ENCODE data around the gene WASF1.
"Not testable (repeated sequence)": the region's sequence is repeated elsewhere in the genome, so short reads cannot be mapped to it uniquely, and the experiment has no call there.

Gene WASF1

GRCh38 chr6:110170081-110170480 lies 9.4 kb downstream of the WASF1 start:
- no peak for DNase-seq

- DNase-seq = no peak
These were observed 21.0 kb downstream of the WASF1 start for GRCh38 chr6:110158479-110158878.

- DNase-seq = no peak
These were observed 31.6 kb downstream of the WASF1 start for GRCh38 chr6:110147870-110148269.

- no peak for DNase-seq
These were observed 38.8 kb downstream of the WASF1 start for GRCh38 chr6:110140650-110141049.

- DNase-seq = no peak
These were observed 40.4 kb downstream of the WASF1 start for GRCh38 chr6:110139052-110139451.

DNA sequence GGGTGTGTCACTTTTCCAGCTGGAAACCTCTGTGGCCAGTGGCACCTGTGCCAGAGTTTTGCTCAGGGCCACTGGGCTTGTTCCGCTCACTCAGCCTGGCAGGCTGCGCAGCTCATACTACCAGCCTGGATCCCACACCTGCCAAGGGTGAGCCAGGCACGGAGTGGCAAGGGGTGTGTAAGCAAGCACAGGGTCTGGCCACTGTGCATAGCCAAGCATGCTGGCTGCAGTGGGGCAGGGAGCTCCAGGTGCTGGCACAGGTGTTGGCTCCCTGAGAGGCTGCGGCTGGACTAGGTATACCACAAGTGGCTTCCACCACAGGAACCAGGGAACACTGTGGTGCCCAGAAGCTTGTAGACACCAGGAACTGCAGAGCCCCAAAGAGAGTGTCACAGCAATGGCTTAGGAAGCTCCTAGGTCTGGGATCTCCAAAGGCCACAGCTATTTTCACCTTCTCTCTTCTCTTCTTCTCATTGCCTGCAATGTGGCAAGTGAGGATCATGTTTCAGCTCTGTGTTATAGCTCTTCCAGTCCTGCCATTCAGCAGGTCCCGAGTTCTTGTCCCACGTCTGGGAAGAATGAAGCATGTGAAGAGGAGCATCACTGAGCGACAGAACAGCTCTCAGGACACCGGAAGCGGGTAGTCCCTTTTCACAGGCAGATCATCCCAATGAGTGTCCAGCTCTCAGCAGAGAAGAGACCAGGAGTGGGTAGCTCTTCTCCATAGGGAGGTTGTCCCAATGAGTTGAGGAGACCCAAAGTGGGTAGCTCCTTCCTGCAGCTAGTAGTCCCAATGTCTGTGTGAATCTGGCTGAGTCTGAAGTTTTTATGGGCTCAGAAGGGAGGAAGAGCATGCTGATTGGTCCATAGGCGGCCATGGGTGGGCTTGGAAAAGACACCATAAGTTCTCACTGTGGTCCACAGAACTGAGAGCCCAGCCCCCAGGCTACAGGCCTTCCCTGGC lies 41.3 kb downstream of the WASF1 start:
- no peak for DNase-seq

DNA sequence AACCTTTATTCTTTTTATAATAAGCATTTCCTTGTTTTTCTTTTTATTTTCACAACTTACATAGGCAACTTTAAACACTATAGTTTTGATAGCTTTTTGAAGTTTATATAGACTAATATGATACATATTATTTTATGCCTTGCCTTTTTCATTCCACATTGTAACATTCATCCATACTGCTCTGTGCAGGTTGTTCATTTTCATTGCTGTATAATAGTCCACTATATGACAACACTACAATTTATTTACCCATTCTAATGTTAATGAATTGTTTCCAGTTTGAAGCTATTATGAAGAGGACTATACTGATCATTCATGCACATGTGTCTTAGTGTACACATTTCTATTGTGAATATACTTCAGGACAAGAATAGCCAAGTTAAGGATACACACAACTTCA lies 49.1 kb downstream of the WASF1 start:
- no peak for DNase-seq

DNA sequence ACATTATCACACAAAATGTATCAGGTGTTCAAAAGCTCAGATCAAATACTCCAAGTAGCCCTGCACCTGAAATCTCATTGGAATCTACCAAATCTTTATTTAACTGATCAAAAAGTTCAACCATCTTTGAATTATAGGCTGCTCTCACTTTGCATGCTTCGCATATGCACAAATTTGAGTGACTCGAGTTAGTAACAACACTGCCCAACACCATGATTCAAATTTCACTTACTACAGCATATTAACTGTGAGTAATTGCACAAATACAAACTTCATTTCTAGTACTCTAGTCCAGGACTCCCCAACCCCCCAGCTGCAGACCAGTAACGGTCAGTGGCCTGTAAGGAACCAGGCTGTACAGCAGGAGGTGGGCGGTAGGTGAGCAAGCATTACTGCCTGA lies 51.1 kb downstream of the WASF1 start:
- DNase-seq = no peak

GRCh38 chr6:110125361-110125760 lies 54.1 kb downstream of the WASF1 start:
- DNase-seq = no peak

GRCh38 chr6:110121655-110122054 lies 57.8 kb downstream of the WASF1 start:
- not testable (repeated sequence) for DNase-seq

- DNase-seq = no peak
These were observed 63.2 kb downstream of the WASF1 start for GRCh38 chr6:110116258-110116657.

GRCh38 chr6:110114004-110114403 lies 65.5 kb downstream of the WASF1 start:
- DNase-seq = no peak

DNA sequence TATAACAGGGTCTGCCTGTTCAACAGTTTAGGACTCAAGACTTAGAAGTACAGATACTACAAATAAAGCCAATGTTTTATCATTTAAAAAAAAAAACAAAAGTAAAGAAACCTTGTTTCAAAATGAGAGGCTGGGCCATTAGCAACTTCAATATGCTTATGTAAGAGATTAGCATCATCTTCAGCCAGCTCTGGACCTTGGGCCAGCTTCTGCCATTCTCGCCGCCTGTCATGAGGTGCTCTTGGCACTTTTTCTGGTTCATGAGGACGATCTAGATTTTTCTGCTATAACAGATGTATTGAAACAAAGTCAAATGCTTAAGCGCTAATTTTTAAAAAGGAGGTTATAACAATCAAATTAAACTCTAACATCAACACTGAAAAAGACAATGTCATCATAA lies 74.2 kb downstream of the WASF1 start:
- DNase-seq = no peak

DNA sequence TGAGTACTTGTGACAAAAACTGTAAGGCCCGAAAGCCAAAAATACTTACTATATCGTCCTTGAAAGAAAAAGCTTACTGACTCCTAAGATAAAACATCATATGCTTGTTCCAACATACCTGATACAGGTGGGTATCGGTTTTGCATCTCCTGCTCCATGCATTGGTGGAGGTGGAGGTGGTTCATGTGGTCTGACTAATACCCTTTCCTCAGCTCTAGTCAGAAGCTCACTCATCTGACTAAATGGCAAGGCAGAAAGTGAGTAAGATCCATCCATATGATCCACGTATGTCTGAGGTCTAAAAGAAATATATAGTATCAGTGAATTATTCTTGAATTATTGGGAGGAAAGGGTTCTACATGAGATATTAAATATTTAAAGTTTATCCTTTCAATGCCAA lies 76.2 kb downstream of the WASF1 start:
- no peak for DNase-seq

GRCh38 chr6:110102411-110102810 lies 77.1 kb downstream of the WASF1 start:
- DNase-seq = no peak

DNA sequence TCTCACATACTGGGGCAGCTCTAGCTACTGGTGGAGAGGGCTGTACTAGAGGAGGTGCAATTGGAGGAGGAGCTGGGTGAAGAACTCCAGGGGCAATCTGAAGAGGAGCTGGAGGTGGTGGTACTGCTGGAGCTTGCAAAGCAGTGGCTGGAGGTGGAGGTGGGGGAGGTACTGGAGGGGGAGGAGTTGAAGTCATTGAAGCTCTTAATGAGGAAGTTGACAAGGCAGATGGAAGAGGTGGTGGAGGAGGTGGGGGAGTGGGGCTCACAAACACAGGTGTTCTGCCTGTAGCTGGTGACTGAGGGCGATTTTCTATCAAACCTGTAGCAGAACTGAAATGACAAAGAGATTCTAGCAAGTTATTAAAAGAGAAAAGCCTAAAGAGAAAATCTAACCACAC lies 77.6 kb downstream of the WASF1 start:
- no peak for DNase-seq

DNA sequence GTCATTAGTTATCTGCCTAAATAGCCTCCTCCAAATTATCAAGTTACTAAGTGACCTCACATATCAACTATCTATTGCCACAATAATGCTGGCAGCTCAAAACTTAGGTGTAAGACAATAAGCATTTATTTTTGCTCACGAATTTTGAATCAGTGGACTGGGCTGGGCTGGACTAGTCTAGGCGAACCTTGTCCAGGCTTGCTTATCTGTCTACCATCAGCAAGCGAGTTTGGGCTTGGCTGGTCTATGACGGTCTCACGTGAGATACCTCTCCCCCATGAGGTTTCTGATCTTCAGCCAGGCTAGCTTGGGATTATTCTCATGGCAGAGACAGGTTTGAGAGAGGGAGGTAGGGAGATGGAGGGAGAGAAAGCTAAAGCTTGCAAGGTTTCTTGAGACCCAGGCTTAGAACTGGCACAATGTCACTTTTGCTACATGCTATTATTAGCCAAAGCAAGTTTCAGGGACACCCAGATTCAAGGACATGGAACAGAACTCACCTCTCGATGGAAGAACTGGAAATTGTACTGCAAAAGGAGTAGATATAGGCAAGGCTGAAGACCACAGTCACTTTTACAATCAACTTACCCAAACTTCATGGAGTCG lies 80.9 kb downstream of the WASF1 start:
- DNase-seq = no peak

- DNase-seq = no peak
These were observed 82.0 kb downstream of the WASF1 start for GRCh38 chr6:110097443-110097842.

DNA sequence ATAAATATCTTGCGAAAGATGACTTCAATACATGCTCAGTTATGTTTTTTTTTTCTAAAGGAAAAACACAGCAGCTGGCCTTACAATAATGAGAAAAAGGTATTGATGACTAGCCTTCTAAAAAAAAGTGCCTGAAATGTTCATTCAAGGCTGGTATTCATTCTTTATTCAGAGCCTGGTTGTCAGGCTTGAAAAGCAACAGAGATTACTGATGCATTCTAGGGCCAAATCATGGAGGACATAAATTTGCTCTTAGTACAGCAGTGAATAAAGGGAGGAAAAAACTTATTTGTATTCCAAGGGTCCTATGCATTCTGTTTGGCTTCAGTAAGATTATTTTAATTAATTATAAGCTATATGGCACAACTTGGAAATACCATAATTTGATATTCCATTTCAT lies 83.5 kb downstream of the WASF1 start:
- no peak for DNase-seq

- no peak for DNase-seq
These were observed 84.4 kb downstream of the WASF1 start for GRCh38 chr6:110095101-110095500.

DNA sequence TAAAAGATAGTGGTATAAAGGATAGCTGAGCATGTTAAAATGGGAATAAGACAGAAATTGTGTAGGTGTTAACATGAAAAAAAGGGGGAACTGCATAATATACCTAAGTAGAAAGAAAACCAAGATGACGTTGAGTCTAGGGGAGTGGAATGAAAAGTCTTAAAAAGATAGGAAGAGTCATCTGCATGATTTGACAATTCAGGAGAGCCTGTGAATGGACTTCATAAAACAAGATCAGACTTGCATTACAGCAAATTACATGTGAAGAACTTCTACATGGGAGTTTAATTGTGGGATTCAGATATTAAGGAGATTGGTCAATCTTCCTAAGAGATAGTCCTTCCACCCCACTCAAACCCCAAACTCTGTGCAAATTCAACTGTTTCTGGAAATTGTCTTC lies 85.5 kb downstream of the WASF1 start:
- no peak for DNase-seq

DNA sequence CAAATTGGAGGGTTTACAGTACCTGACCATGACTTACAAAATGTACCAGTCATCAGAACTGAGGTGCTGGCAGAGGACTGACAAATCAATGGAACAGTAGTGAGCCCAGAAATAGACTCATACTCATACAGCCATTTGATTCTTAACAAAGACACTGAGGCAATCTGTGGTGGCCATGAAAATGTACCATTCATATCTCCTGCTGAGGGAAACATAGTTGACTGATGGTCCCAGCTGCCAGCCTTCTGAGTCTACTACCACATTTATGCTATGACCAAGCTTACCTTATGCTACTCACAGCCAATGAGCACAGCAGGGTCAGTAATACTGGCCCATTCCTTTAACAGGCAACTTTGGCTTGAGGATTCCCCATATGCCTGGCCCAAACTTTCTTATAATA lies 88.6 kb downstream of the WASF1 start:
- no peak for DNase-seq

GRCh38 chr6:110089323-110089722 lies 90.1 kb downstream of the WASF1 start:
- DNase-seq = no peak

DNA sequence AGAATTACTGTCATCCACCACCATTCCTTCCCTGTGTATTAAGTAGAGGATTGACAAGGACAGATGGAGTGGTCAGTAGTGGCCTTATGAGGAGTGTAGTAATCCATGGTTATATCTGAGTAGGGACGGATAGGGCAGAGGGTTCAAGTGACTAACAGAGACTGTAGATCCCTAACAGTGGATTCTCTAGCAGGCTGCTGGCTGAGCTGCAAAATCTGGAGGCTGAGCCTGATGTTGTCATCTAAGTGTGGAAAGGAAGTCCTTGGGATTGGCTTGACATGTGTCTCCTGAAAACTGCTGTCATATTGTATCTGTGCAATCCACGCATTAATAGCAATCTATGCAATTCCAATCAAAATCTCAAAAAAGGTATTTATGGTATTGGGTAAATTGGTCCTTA lies 94.2 kb downstream of the WASF1 start:
- no peak for DNase-seq
